GM12878 (cell line): ENCODE data around the gene EMID1.

ENCODE experiments used
- PKNOX1 ChIP-seq: fragments of 450-650 bp; IDR thresholded peaks from 2 replicates; pipeline ENCODE4 v1.6.1; 2016; ENCODE audit warnings: mild to moderate bottlenecking
- POLR2AphosphoS2 ChIP-seq: IDR thresholded peaks from 2 replicates; pipeline ENCODE4 v1.6.1; 2011; ENCODE audit warnings: low read depth, mild to moderate bottlenecking, low read length, improper control_type of control experiment, moderate library complexity
- RAD21 ChIP-seq: IDR thresholded peaks from 2 replicates; pipeline ENCODE4 v1.6.1; 2011; ENCODE audit warnings: mild to moderate bottlenecking, low read depth, low read length, moderate library complexity; ENCODE audit not compliant: insufficient read depth
- TF ChIP-seq, protein P1 (sequence below): IDR thresholded peaks from 2 replicates; pipeline ENCODE4 v1.6.1; 2012; ENCODE audit warnings: low read depth, low read length, improper control_type of control experiment
- TF ChIP-seq, protein P2 (sequence below): fragments of 450-650 bp; IDR thresholded peaks from 2 replicates; pipeline ENCODE4 v1.6.1; 2017; ENCODE audit warnings: antibody characterized with exemption, mild to moderate bottlenecking, moderate library complexity
- TF ChIP-seq, protein P3 (sequence below): IDR thresholded peaks from 2 replicates; pipeline ENCODE4 v1.6.1; 2012; ENCODE audit warnings: low read length, inconsistent platforms

DNA sequence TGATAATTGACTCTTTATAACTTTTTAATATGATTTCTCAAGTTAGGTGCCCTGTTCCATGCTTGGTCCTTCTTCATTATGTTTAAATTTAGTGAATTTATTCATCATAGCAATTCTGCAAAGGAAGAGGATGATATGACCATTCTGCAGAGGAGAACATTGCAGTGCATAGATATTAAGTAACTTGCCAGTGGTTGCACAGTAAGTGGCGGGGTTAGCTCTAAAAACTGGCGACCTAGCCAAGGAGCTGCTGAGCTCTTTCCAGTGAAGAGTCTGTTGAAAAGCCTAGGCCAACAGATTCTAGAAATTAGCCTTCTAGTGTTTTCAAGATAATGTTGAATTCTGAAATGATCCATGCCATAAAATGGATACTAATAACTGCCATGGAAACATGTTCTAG, 66.9 kb downstream of the EMID1 start:
- TF ChIP-seq POLR2AphosphoS2 (no peak), RAD21 (no peak), PKNOX1 (no peak)
- TF ChIP-seq, protein P1, sequence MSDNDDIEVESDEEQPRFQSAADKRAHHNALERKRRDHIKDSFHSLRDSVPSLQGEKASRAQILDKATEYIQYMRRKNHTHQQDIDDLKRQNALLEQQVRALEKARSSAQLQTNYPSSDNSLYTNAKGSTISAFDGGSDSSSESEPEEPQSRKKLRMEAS, result no peak
- TF ChIP-seq, protein P2, sequence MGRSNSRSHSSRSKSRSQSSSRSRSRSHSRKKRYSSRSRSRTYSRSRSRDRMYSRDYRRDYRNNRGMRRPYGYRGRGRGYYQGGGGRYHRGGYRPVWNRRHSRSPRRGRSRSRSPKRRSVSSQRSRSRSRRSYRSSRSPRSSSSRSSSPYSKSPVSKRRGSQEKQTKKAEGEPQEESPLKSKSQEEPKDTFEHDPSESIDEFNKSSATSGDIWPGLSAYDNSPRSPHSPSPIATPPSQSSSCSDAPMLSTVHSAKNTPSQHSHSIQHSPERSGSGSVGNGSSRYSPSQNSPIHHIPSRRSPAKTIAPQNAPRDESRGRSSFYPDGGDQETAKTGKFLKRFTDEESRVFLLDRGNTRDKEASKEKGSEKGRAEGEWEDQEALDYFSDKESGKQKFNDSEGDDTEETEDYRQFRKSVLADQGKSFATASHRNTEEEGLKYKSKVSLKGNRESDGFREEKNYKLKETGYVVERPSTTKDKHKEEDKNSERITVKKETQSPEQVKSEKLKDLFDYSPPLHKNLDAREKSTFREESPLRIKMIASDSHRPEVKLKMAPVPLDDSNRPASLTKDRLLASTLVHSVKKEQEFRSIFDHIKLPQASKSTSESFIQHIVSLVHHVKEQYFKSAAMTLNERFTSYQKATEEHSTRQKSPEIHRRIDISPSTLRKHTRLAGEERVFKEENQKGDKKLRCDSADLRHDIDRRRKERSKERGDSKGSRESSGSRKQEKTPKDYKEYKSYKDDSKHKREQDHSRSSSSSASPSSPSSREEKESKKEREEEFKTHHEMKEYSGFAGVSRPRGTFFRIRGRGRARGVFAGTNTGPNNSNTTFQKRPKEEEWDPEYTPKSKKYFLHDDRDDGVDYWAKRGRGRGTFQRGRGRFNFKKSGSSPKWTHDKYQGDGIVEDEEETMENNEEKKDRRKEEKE, result no peak
- TF ChIP-seq, protein P3, sequence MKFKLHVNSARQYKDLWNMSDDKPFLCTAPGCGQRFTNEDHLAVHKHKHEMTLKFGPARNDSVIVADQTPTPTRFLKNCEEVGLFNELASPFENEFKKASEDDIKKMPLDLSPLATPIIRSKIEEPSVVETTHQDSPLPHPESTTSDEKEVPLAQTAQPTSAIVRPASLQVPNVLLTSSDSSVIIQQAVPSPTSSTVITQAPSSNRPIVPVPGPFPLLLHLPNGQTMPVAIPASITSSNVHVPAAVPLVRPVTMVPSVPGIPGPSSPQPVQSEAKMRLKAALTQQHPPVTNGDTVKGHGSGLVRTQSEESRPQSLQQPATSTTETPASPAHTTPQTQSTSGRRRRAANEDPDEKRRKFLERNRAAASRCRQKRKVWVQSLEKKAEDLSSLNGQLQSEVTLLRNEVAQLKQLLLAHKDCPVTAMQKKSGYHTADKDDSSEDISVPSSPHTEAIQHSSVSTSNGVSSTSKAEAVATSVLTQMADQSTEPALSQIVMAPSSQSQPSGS, result no peak
